ENCODE data around the gene MYO10.

DNA sequence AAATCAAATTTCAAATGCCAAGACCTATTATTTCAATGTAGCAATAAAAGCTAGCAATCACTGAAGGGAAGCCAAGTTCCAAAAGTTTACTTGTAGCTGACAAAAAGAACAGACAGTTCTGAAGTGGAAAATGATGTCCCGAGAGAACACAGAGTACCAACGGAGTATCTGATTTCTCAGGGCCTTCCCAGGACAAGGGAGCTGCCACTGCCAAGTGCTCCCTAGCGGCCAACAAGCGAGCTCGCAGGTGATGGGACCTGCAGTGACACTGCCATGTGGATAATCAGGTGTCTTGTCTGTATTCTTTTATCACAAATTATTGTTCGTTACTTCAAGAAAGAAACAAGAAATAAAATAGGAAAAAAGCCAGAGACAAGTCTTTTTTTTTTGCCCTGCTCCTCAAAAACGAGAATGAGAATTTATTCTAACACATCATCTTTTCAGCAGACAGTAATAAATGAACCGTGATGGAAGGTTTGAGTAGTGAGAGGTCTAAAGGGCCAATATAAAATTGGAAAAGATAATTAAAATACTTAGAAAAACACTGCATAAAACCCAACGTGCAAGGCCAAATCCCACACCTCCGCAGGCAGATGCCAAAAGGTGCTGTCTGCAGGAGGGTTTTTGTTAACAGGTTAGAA, 159.4 kb downstream of the MYO10 start:
- TF ChIP-seq CTCF (IDR thresholded peaks at IDR 0.05) = no peak
- TF ChIP-seq POLR2AphosphoS5 (IDR thresholded peaks at IDR 0.05) = no peak
- TF ChIP-seq POLR2A (IDR thresholded peaks at IDR 0.05) = no peak
- no peak for TF ChIP-seq EP300 (IDR thresholded peaks at IDR 0.05; ENCODE audit: low read depth)
